ENCODE data around the gene SLC5A10.

DNA sequence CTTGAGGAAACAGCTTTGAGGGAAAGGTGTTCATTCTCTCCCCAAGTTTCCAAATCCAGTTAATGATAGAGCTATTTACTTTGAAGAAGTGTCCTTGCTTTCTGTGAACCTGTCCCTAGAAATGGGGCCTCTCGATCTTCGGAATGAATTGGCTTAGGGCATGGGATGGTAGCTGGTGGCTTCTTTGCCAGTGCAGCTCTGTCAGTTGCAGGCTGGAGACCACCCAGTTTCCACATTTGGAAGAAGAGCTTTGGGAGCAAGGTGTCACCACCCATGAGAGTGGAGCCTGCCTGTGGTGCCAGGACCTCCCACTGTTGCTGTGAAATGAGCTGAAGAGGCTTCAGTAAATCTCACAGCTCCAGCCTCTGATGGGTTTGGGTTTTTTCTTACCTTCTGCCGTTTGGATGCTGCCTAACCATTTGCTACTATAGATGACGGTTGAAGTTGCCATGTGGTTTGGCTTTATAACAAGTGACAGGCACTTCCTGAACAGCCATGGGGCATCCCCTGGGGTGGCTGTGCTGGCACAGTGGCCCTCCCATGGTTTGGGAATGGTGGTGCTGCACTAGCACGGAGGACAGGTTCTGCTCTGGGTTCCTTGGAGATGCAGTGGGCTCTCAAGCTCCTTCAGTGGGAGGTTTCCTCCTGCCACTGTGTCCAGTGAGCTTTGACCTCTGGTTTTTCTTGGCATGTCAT lies 19.5 kb upstream of the SLC5A10 start:
- TF ChIP-seq, protein P1, sequence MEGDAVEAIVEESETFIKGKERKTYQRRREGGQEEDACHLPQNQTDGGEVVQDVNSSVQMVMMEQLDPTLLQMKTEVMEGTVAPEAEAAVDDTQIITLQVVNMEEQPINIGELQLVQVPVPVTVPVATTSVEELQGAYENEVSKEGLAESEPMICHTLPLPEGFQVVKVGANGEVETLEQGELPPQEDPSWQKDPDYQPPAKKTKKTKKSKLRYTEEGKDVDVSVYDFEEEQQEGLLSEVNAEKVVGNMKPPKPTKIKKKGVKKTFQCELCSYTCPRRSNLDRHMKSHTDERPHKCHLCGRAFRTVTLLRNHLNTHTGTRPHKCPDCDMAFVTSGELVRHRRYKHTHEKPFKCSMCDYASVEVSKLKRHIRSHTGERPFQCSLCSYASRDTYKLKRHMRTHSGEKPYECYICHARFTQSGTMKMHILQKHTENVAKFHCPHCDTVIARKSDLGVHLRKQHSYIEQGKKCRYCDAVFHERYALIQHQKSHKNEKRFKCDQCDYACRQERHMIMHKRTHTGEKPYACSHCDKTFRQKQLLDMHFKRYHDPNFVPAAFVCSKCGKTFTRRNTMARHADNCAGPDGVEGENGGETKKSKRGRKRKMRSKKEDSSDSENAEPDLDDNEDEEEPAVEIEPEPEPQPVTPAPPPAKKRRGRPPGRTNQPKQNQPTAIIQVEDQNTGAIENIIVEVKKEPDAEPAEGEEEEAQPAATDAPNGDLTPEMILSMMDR (IDR thresholded peaks at IDR 0.05; ENCODE audit: low read length) = no peak
- no peak for TF ChIP-seq EZH2 (IDR thresholded peaks at IDR 0.05; ENCODE audit: borderline replicate concordance, low read length)
